ENCODE results near the gene HLA-DQA2.

- no peak for TF ChIP-seq TARDBP (IDR thresholded peaks at IDR 0.05)
- no peak for TF ChIP-seq FOXA1 (IDR thresholded peaks at IDR 0.05)
- no peak for TF ChIP-seq SUZ12 (IDR thresholded peaks at IDR 0.05)
- no peak for TF ChIP-seq ZNF384 (IDR thresholded peaks at IDR 0.05)
- TF ChIP-seq SP1 (IDR thresholded peaks at IDR 0.05): no peak
- TF ChIP-seq FOXM1 (IDR thresholded peaks at IDR 0.05; ENCODE audit: borderline replicate concordance): no peak
- no peak for TF ChIP-seq FOXK2 (IDR thresholded peaks at IDR 0.05)
- TF ChIP-seq NFRKB (IDR thresholded peaks at IDR 0.05): no peak
- no peak for TF ChIP-seq BHLHE40 (IDR thresholded peaks at IDR 0.05; ENCODE audit: borderline replicate concordance)
- TF ChIP-seq HDGF (IDR thresholded peaks at IDR 0.05; ENCODE audit: borderline replicate concordance): no peak
- TF ChIP-seq CTBP1 (IDR thresholded peaks at IDR 0.05; ENCODE audit: borderline replicate concordance): no peak
- no peak for TF ChIP-seq PKNOX1 (IDR thresholded peaks at IDR 0.05)
Observed at GRCh38 chr6:32775071-32775470, 33.9 kb downstream of the HLA-DQA2 start.

Data from HEK293T (cell line).